Smooth muscle cell of the coronary artery (primary cell): ENCODE data around the gene ZNF154. TPM values are rescaled to one million over a fixed set of nuclear protein-coding genes. Genes with fewer than 3 reads are reported as not detected.

Source experiments
- total RNA-seq: library from RNA; depleted of rRNA; stranded (reverse); fragments of >200 nt; gene quantifications from 2 replicates; pipeline ENCODE4 v1.2.3, GENCODE V29; 2014; ENCODE audit warnings: low replicate concordance

ZNF154 gene
- 4.4 and 4.9 TPM in 2 replicates for total RNA-seq

GRCh38 chr19:57708641-57709361, at the start of gene ZNF154:
ZNF154 (minus strand) TSS chr19:57709204; CDS start chr19:57708971, 233 bp downstream.

DNA sequence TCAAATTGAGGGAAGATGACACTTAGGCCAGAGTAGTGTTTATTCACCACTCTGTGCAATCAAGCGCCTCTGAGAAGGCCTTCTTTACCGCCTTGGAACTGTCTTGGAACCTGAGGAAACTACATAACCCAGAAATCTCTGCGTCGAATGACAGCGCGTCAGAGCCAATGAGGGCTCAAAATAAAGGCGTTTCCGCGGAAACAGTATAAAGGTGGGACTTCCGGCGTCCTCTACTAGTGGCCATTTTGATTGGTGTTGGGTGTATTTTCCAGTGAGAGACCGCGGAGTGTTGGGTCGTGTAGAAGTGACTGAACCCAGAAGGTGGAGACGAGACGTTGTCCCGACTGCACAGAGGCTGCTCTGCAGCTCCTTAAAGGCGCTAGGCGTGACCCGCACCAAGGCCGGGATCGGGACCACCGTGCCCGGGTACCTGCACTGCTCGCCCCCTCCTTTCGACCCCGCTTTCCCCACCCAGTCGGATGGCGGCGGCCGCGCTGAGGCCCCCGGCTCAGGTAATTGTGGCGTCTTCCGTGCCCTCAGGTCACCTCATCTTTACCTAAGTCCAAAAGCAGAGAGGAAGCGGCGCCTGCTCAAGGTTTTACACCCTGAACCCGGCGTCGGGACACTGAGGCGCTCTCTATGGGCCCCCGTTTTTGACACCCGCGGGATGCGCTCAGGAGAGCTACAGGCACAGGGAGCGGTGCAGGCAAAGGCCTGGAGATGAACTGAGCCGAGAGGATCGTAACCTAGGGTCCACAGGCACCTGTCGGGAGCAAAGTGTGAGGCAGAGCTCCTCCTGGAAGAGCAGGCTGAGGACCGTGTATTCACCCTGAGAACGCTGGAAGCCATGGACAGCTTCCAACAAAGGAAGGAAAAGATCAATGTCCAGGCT, 37.8 kb upstream of the ZNF154 start, which contains the start of gene ZNF776:
TSS of gene ZNF776 (plus strand) at position 236 of the 892 bp plus-strand sequence. CDS start at position 480, 244 bp downstream.

GRCh38 chr19:57668635-57669034, 40.4 kb downstream of the ZNF154 start, which contains the start of gene ZSCAN4:
ZSCAN4 (plus strand) TSS chr19:57668935; CDS start chr19:57676146, 7,211 bp downstream.

Other genes starting within 250 kb of the ZNF154 start
- gene ZNF772, start 231.6 kb downstream of the ZNF154 start, total RNA-seq: 13.1 and 25.6 TPM in 2 replicates
- 8.2 and 23.2 TPM in 2 replicates for gene ZNF419, start 221.5 kb downstream of the ZNF154 start, total RNA-seq
- 9.1 and 27.1 TPM in 2 replicates for gene ZNF773, start 209.3 kb downstream of the ZNF154 start, total RNA-seq
- 4.1 and 9.5 TPM in 2 replicates for gene ZNF549, start 181.8 kb downstream of the ZNF154 start, total RNA-seq
- gene ZNF550, start 149.3 kb downstream of the ZNF154 start, total RNA-seq: 5.0 and 10.6 TPM in 2 replicates
- 4.8 and 6.3 TPM in 2 replicates for gene ZNF416, start 130.3 kb downstream of the ZNF154 start, total RNA-seq
- gene ZIK1, start 125.1 kb downstream of the ZNF154 start, total RNA-seq: 4.6 and 11.3 TPM in 2 replicates
- 0.70 and 4.1 TPM in 2 replicates for gene ZNF530, start 109.3 kb downstream of the ZNF154 start, total RNA-seq
- gene ZNF134, start 95.0 kb downstream of the ZNF154 start, total RNA-seq: 12.3 and 25.0 TPM in 2 replicates
- gene ZNF211, start 76.0 kb downstream of the ZNF154 start, total RNA-seq: 10.9 and 13.9 TPM in 2 replicates
- not detected in 2 replicates for gene ZSCAN4, start 40.3 kb downstream of the ZNF154 start, total RNA-seq
- 4.0 and 7.0 TPM in 2 replicates for gene ZNF551, start 27.2 kb downstream of the ZNF154 start, total RNA-seq
- 9.6 and 11.1 TPM in 2 replicates for gene ZNF671, start 18.4 kb upstream of the ZNF154 start, total RNA-seq
- 11.8 and 17.5 TPM in 2 replicates for gene ZNF776, start 37.6 kb upstream of the ZNF154 start, total RNA-seq
- 12.6 and 15.9 TPM in 2 replicates for gene ZNF586, start 60.5 kb upstream of the ZNF154 start, total RNA-seq
- 3.4 and 3.7 TPM in 2 replicates for gene ZNF552, start 105.7 kb upstream of the ZNF154 start, total RNA-seq
- 13.1 and 17.8 TPM in 2 replicates for gene ZNF587B, start 121.1 kb upstream of the ZNF154 start, total RNA-seq
- 16.4 and 25.2 TPM in 2 replicates for gene ZNF587, start 140.7 kb upstream of the ZNF154 start, total RNA-seq
- gene ZNF814, start 179.8 kb upstream of the ZNF154 start, total RNA-seq: 7.5 and 7.7 TPM in 2 replicates
- 18.7 and 22.5 TPM in 2 replicates for gene ZNF417, start 207.4 kb upstream of the ZNF154 start, total RNA-seq
- 5.1 and 12.8 TPM in 2 replicates for gene ZNF418, start 226.2 kb upstream of the ZNF154 start, total RNA-seq
- gene ZNF256, start 238.5 kb upstream of the ZNF154 start, total RNA-seq: 4.3 and 6.0 TPM in 2 replicates